SK-N-SH (cell line): ENCODE data around the gene SETD1B.

ENCODE experiments used
- CTCF ChIP-seq: fragments of 200-600 bp; sonication (generic); IDR thresholded peaks from 2 replicates; pipeline ENCODE4 v1.6.1; 2017; ENCODE audit warnings: antibody characterized with exemption, mild to moderate bottlenecking, moderate library complexity
- FOXJ3 ChIP-seq: sonication (generic); formaldehyde crosslinking; IDR thresholded peaks from 2 replicates; pipeline ENCODE4 v1.5.1; 2020; ENCODE audit warnings: mild to moderate bottlenecking, missing genetic modification reagents
- POLR2AphosphoS5 ChIP-seq: IDR thresholded peaks from 2 replicates; pipeline ENCODE4 v1.6.1; 2012; ENCODE audit warnings: low read depth, low read length

GRCh38 chr12:121800694-121801594, 2.9 kb upstream of the SETD1B start:
- TF ChIP-seq FOXJ3 (CRISPR knock-in tag) (no peak), POLR2AphosphoS5 (peak; percentile 55; the same call in 1 of the 2 replicates), CTCF (no peak)
